Upper lobe of left lung (tissue), 4 donors: ENCODE measurements around the gene CADM1.

Experiments used
- EP300 ChIP-seq, 4 donors: sonication (generic); formaldehyde crosslinking; IDR thresholded peaks; one replicate each; pipeline ENCODE4 v1.5.1; 2017; ENCODE audit warnings: antibody characterized with exemption in 4 of 4, control low read depth in 2 of 4
- POLR2A ChIP-seq, 4 donors: fragments of 450-650 bp; IDR thresholded peaks; one replicate each; pipeline ENCODE4 v1.5.1; 2016 to 2017; ENCODE audit warnings: antibody characterized with exemption in 4 of 4, mild to moderate bottlenecking in 2 of 4
- POLR2AphosphoS5 ChIP-seq, 2 donors: sonication (generic); formaldehyde crosslinking; IDR thresholded peaks; one replicate each; pipeline ENCODE4 v1.5.1; 2017; ENCODE audit warnings: antibody characterized with exemption in 2 of 2

DNA sequence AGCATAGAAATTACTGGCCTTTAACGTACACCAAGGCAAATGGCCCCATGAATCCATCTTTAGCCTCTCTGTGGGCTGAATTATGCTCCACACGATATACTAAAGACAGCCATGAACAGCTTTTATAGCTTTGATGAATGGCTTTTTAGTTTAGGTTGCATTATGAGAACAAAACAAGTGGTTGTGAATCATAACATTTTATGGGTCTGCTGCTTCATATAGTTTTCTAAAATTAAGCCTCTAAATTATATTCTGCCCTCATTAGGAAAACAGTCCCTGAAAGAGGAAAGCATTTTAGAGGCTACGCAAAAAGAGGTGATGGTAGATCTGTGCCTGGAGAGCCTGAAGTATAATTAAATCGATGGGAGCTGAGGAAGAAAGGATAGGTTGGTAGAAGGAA is 221.3 kb downstream of the CADM1 start:
- TF ChIP-seq POLR2A (IDR thresholded peaks at IDR 0.05) = no peak
- no peak for TF ChIP-seq EP300 (IDR thresholded peaks at IDR 0.05)
- TF ChIP-seq POLR2AphosphoS5 (IDR thresholded peaks at IDR 0.05) = no peak
